H4 (cell line): ENCODE measurements around the gene AUNIP. TPM values are rescaled to one million over a fixed set of nuclear protein-coding genes. Genes with fewer than 3 reads are reported as not detected.

Experiments
- DNase-seq: peaks from one replicate; pipeline ENCODE4 v3.0.0-alpha.2; 2015; ENCODE audit warnings: low spot score
- total RNA-seq: library from RNA; depleted of rRNA; stranded (reverse); fragments of >200 nt; shearing (Covaris generic); gene quantifications from 2 replicates; pipeline ENCODE4 v1.2.3, GENCODE V29; 2014; rRNA removed

Gene AUNIP
- 8.7 and 12.4 TPM in 2 replicates for total RNA-seq

GRCh38 chr1:25858906-25859789, at the start of gene AUNIP:
Gene AUNIP (minus strand): TSS chr1:25859457. CDS start chr1:25859357, 100 bp downstream.
- DNase-seq = peak; percentile 68

- DNase-seq = no peak
Observed at GRCh38 chr1:25909040-25909439, 49.8 kb upstream of the AUNIP start.

GRCh38 chr1:25908161-25908560, 48.9 kb upstream of the AUNIP start:
- no peak for DNase-seq

GRCh38 chr1:25907601-25908000, 48.3 kb upstream of the AUNIP start:
- no peak for DNase-seq

GRCh38 chr1:25906644-25907300, 47.5 kb upstream of the AUNIP start:
- DNase-seq = no peak

- DNase-seq = peak; percentile 91
Observed at GRCh38 chr1:25905680-25906643, 46.7 kb upstream of the AUNIP start, which contains the start of gene STMN1. Gene STMN1 (minus strand): TSS chr1:25906419. CDS start chr1:25904676, 1,743 bp downstream.

- peak; percentile 81 for DNase-seq
Observed at GRCh38 chr1:25904943-25905679, 45.9 kb upstream of the AUNIP start.

- DNase-seq = no peak
Observed at GRCh38 chr1:25903986-25904385, 44.7 kb upstream of the AUNIP start.

GRCh38 chr1:25902462-25902861, 43.2 kb upstream of the AUNIP start:
- no peak for DNase-seq

- no peak for DNase-seq
Observed at GRCh38 chr1:25900219-25900618, 41.0 kb upstream of the AUNIP start.

GRCh38 chr1:25899792-25900191, 40.5 kb upstream of the AUNIP start:
- DNase-seq = no peak

- DNase-seq = no peak
Observed at GRCh38 chr1:25898223-25899015, 39.2 kb upstream of the AUNIP start.

- DNase-seq = no peak
Observed at GRCh38 chr1:25897754-25898153, 38.5 kb upstream of the AUNIP start.

- DNase-seq = no peak
Observed at GRCh38 chr1:25896266-25896665, 37.0 kb upstream of the AUNIP start.

GRCh38 chr1:25895365-25895990, 36.2 kb upstream of the AUNIP start:
- DNase-seq = peak; percentile 84

GRCh38 chr1:25893116-25893515, 33.9 kb upstream of the AUNIP start:
- no peak for DNase-seq

- no peak for DNase-seq
Observed at GRCh38 chr1:25891606-25892005, 32.3 kb upstream of the AUNIP start.

GRCh38 chr1:25890239-25891034, 31.2 kb upstream of the AUNIP start:
- peak; percentile 49 for DNase-seq

- DNase-seq = no peak
Observed at GRCh38 chr1:25889470-25889869, 30.2 kb upstream of the AUNIP start.
